Uterus (tissue), 4 donors: ENCODE data around the gene EAF1. TPM values are rescaled to one million over a fixed set of nuclear protein-coding genes. Genes with fewer than 3 reads are reported as not detected.

Source experiments
- DNase-seq, 2 donors: peaks; one replicate each; pipeline ENCODE4 v3.0.0-alpha.2; 2019 to 2020
- H3K27ac ChIP-seq, 2 donors: fragments of 200-600 bp; sonication (generic); 1 replicate in 1 of 2; 2 replicates in 1 of 2; pipeline ENCODE4 v1.5.1; 2016 to 2018
- H3K27me3 ChIP-seq, 2 donors: fragments of 200-600 bp; sonication (generic); one replicate each; pipeline ENCODE4 v1.5.1; 2018 to 2019; ENCODE audit warnings: control low read depth in 1 of 2
- H3K36me3 ChIP-seq, 2 donors: fragments of 200-600 bp; sonication (generic); one replicate each; pipeline ENCODE4 v1.5.1; 2019; ENCODE audit warnings: control low read depth in 1 of 2
- H3K4me1 ChIP-seq, 2 donors: fragments of 200-600 bp; sonication (generic); one replicate each; pipeline ENCODE4 v1.5.1; 2018 to 2019; ENCODE audit warnings: control low read depth in 1 of 2
- H3K4me3 ChIP-seq, 2 donors: fragments of 200-600 bp; sonication (generic); 1 replicate in 1 of 2; 2 replicates in 1 of 2; pipeline ENCODE4 v1.5.1; 2018 to 2019; ENCODE audit warnings: mild to moderate bottlenecking in 1 of 2
- H3K9me3 ChIP-seq, 2 donors: fragments of 200-600 bp; sonication (generic); one replicate each; pipeline ENCODE4 v1.5.1; 2019; ENCODE audit warnings: control low read depth in 1 of 2
- CTCF ChIP-seq, 4 experiments: fragments of 200-600 bp in 2 of 4; fragments of 450-650 bp in 2 of 4; sonication (generic) in 2 of 4; IDR thresholded peaks; one replicate each; pipeline ENCODE4 v1.5.1; 2016 to 2019; ENCODE audit warnings: antibody characterized with exemption in 4 of 4, mild to moderate bottlenecking in 2 of 4, moderate library complexity in 1 of 4
- POLR2A ChIP-seq, 2 donors: fragments of 450-650 bp; IDR thresholded peaks; one replicate each; pipeline ENCODE4 v1.6.1; 2016; ENCODE audit warnings: antibody characterized with exemption in 2 of 2, mild to moderate bottlenecking in 1 of 2, moderate library complexity in 1 of 2
- intact Hi-C: fragments of 100-400 bp; cut with DNase I; formaldehyde crosslinking; loops from one replicate; pipeline ENCODE4 v1.15.1; 2023; ENCODE audit warnings: low total_unique reads
- total RNA-seq, 4 donors: library from RNA; depleted of rRNA in 3 of 4; stranded (reverse); fragments of >200 nt in 3 of 4; gene quantifications; one replicate each; pipeline versions ENCODE4 v1.1.0 to v1.2.4, GENCODE V29; 2014 to 2023
- donor health status: DM: yes; HTN: yes; CAD: no.

EAF1 gene
- total RNA-seq, 4 donors from 2014 or later, result 2.3 to 18.3 (median 15.6) TPM

GRCh38 chr3:15449489-15450224 is 22.3 kb downstream of the EAF1 start:
- Histone ChIP-seq H3K4me3 (no peak overlapping the region), H3K36me3 (no peaks in the 10 kb centered on the region), H3K27ac (no peak overlapping the region), H3K9me3 (no peaks in the 10 kb centered on the region), H3K27me3 (no peaks in the 10 kb centered on the region), H3K4me1 (no peaks in the 10 kb centered on the region)
- TF ChIP-seq CTCF (IDR thresholded peaks at IDR 0.05) (no peak), POLR2A (IDR thresholded peaks at IDR 0.05) (no peak)
- no peak for DNase-seq
- intact Hi-C loops, result no loop called here

GRCh38 chr3:15450438-15451215 is 23.2 kb downstream of the EAF1 start:
- no peaks in the 10 kb centered on the region for H3K9me3 ChIP-seq
- no peak overlapping the region for H3K27ac ChIP-seq
- no peak for DNase-seq
- no peak for TF ChIP-seq POLR2A (IDR thresholded peaks at IDR 0.05)
- TF ChIP-seq CTCF (IDR thresholded peaks at IDR 0.05), result no peak
- no peaks in the 10 kb centered on the region for H3K36me3 ChIP-seq
- H3K27me3 ChIP-seq, result no peaks in the 10 kb centered on the region
- intact Hi-C loops, result no loop called here
- H3K4me1 ChIP-seq, result no peaks in the 10 kb centered on the region
- no peak overlapping the region for H3K4me3 ChIP-seq

GRCh38 chr3:15451216-15452113 is 24.1 kb downstream of the EAF1 start:
- DNase-seq, result no peak
- Histone ChIP-seq H3K36me3 (no peaks in the 10 kb centered on the region), H3K27ac (no peak overlapping the region), H3K9me3 (no peaks in the 10 kb centered on the region), H3K27me3 (no peaks in the 10 kb centered on the region), H3K4me3 (no peak overlapping the region), H3K4me1 (no peaks in the 10 kb centered on the region)
- no peak for TF ChIP-seq CTCF (IDR thresholded peaks at IDR 0.05)
- intact Hi-C loops, result no loop called here

- TF ChIP-seq POLR2A (IDR thresholded peaks at IDR 0.05), result no peak
- TF ChIP-seq CTCF (IDR thresholded peaks at IDR 0.05), result no peak
- Histone ChIP-seq H3K4me3 (no peak overlapping the region), H3K4me1 (no peaks in the 10 kb centered on the region), H3K27me3 (no peaks in the 10 kb centered on the region), H3K9me3 (no peaks in the 10 kb centered on the region), H3K36me3 (no peaks in the 10 kb centered on the region), H3K27ac (no peak overlapping the region)
- intact Hi-C loops, result no loop called here
- DNase-seq, result no peak
Observed at GRCh38 chr3:15452156-15452555, 24.8 kb downstream of the EAF1 start.
